Glutamatergic neuron (in vitro differentiated cells): ENCODE data around the gene THADA. TPM values are rescaled to one million over a fixed set of nuclear protein-coding genes. Genes with fewer than 3 reads are reported as not detected.

Experiments
- DNase-seq: peaks from one replicate; pipeline ENCODE4 v3.0.0; 2022
- H3K27ac Mint-ChIP-seq: one replicate; pipeline ENCODE4 v1.8.0; 2020; ENCODE audit warnings: mild to moderate bottlenecking, mixed read lengths, inconsistent platforms; ENCODE audit not compliant: unreplicated experiment
- H3K27me3 Mint-ChIP-seq: one replicate; pipeline ENCODE4 v1.8.0; 2020; ENCODE audit warnings: mild to moderate bottlenecking, moderate library complexity, mixed read lengths, inconsistent platforms; ENCODE audit not compliant: unreplicated experiment
- H3K36me3 Mint-ChIP-seq: one replicate; pipeline ENCODE4 v1.8.0; 2020; ENCODE audit warnings: mild to moderate bottlenecking, mixed read lengths, inconsistent platforms; ENCODE audit not compliant: unreplicated experiment
- H3K4me1 Mint-ChIP-seq: one replicate; pipeline ENCODE4 v1.8.0; 2020; ENCODE audit warnings: mild to moderate bottlenecking, low read depth, mixed read lengths, inconsistent platforms; ENCODE audit not compliant: unreplicated experiment
- H3K4me3 Mint-ChIP-seq: one replicate; pipeline ENCODE4 v1.8.0; 2020; ENCODE audit warnings: mild to moderate bottlenecking, mixed read lengths, inconsistent platforms; ENCODE audit not compliant: unreplicated experiment
- H3K9me3 Mint-ChIP-seq: one replicate; pipeline ENCODE4 v1.8.0; 2020; ENCODE audit warnings: mild to moderate bottlenecking, moderate library complexity, mixed read lengths, inconsistent platforms; ENCODE audit not compliant: unreplicated experiment
- CTCF ChIP-seq: fragments of 200-600 bp; sonication (generic); IDR thresholded peaks from one replicate; pipeline ENCODE4 v1.5.0; 2021; ENCODE audit not compliant: partially characterized antibody, unreplicated experiment
- total RNA-seq: library from RNA; stranded (reverse); fragmentation: NEBNext Ultra II Directional; extraction: Animal tissue kit (Norgen Biotek cat#: 25700); gene quantifications from one replicate; pipeline ENCODE4 v1.2.1, GENCODE V29; 2021; ENCODE audit not compliant: unreplicated experiment

Gene THADA
- total RNA-seq, 1 donor from 2014 or later = 15.0 TPM

- Mint-ChIP-seq H3K27me3 (no peaks in the 10 kb centered on the region), H3K4me1 (peaks cover 14% of the 10 kb centered on the region), H3K4me3 (no peak overlapping the region), H3K9me3 (no peaks in the 10 kb centered on the region), H3K36me3 (peaks cover 4% of the 10 kb centered on the region), H3K27ac (no peak overlapping the region)
- DNase-seq = no peak
- no peak for TF ChIP-seq CTCF
Measured at GRCh38 chr2:43274721-43275120, 321.1 kb downstream of the THADA start.

GRCh38 chr2:43274055-43274454 is 321.8 kb downstream of the THADA start:
- no peak for DNase-seq
- H3K36me3 Mint-ChIP-seq = peaks cover 4% of the 10 kb centered on the region
- no peaks in the 10 kb centered on the region for H3K9me3 Mint-ChIP-seq
- no peak overlapping the region for H3K4me3 Mint-ChIP-seq
- no peak for TF ChIP-seq CTCF
- no peak overlapping the region for H3K27ac Mint-ChIP-seq
- H3K4me1 Mint-ChIP-seq = peaks cover 15% of the 10 kb centered on the region
- no peaks in the 10 kb centered on the region for H3K27me3 Mint-ChIP-seq

GRCh38 chr2:43273529-43273928 is 322.3 kb downstream of the THADA start:
- Mint-ChIP-seq H3K36me3 (peaks cover 4% of the 10 kb centered on the region), H3K4me3 (no peak overlapping the region), H3K27ac (no peak overlapping the region), H3K27me3 (peaks cover 3% of the 10 kb centered on the region), H3K4me1 (peaks cover 19% of the 10 kb centered on the region), H3K9me3 (peaks cover 3% of the 10 kb centered on the region)
- no peak for TF ChIP-seq CTCF
- DNase-seq = no peak

GRCh38 chr2:43270930-43271615 is 324.8 kb downstream of the THADA start:
- peaks cover 18% of the 10 kb centered on the region for H3K4me1 Mint-ChIP-seq
- peaks cover 3% of the 10 kb centered on the region for H3K9me3 Mint-ChIP-seq
- H3K27me3 Mint-ChIP-seq = peaks cover 5% of the 10 kb centered on the region
- H3K36me3 Mint-ChIP-seq = no peaks in the 10 kb centered on the region
- H3K4me3 Mint-ChIP-seq = no peak overlapping the region
- TF ChIP-seq CTCF = no peak
- no peak for DNase-seq
- H3K27ac Mint-ChIP-seq = no peak overlapping the region

- peak overlapping the region; percentile 39 for H3K4me3 Mint-ChIP-seq
- peaks cover 3% of the 10 kb centered on the region for H3K9me3 Mint-ChIP-seq
- peaks cover 23% of the 10 kb centered on the region for H3K4me1 Mint-ChIP-seq
- H3K36me3 Mint-ChIP-seq = no peaks in the 10 kb centered on the region
- H3K27ac Mint-ChIP-seq = peak overlapping the region; percentile 8
- H3K27me3 Mint-ChIP-seq = peaks cover 7% of the 10 kb centered on the region
- no peak for DNase-seq
- no peak for TF ChIP-seq CTCF
Measured at GRCh38 chr2:43270461-43270860, 325.4 kb downstream of the THADA start.
